GM13976 (cell line): ENCODE measurements around the gene EGR4.
A peak's percentile ranks its signal among the peaks of the same experiment; 100 is the strongest.

Source experiments
- DNase-seq: peaks from one replicate; pipeline ENCODE4 v3.0.0; 2012; ENCODE audit warnings: low spot score
- in situ Hi-C: fragments of 300-500 bp; cut with MboI; formaldehyde crosslinking; loops from one replicate; pipeline ENCODE4 v1.12.0; 2022; ENCODE audit warnings: low sequenced_read_pairs, mixed read lengths, inconsistent platforms; ENCODE audit not compliant: unreplicated experiment
- TF ChIP-seq, protein P1 (sequence below): IDR thresholded peaks from 2 replicates; pipeline ENCODE4 v1.5.1; 2012; ENCODE audit warnings: borderline replicate concordance, mild to moderate bottlenecking; ENCODE audit not compliant: insufficient read depth; ENCODE audit errors: extremely low read depth, missing control alignments, control extremely low read depth

The EGR4 gene

GRCh38 chr2:73297586-73297985 lies 4.2 kb upstream of the EGR4 start:
- DNase-seq, result no peak
- in situ Hi-C loops, result no loop called here
- TF ChIP-seq, protein P1, sequence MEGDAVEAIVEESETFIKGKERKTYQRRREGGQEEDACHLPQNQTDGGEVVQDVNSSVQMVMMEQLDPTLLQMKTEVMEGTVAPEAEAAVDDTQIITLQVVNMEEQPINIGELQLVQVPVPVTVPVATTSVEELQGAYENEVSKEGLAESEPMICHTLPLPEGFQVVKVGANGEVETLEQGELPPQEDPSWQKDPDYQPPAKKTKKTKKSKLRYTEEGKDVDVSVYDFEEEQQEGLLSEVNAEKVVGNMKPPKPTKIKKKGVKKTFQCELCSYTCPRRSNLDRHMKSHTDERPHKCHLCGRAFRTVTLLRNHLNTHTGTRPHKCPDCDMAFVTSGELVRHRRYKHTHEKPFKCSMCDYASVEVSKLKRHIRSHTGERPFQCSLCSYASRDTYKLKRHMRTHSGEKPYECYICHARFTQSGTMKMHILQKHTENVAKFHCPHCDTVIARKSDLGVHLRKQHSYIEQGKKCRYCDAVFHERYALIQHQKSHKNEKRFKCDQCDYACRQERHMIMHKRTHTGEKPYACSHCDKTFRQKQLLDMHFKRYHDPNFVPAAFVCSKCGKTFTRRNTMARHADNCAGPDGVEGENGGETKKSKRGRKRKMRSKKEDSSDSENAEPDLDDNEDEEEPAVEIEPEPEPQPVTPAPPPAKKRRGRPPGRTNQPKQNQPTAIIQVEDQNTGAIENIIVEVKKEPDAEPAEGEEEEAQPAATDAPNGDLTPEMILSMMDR, result no peak

DNA sequence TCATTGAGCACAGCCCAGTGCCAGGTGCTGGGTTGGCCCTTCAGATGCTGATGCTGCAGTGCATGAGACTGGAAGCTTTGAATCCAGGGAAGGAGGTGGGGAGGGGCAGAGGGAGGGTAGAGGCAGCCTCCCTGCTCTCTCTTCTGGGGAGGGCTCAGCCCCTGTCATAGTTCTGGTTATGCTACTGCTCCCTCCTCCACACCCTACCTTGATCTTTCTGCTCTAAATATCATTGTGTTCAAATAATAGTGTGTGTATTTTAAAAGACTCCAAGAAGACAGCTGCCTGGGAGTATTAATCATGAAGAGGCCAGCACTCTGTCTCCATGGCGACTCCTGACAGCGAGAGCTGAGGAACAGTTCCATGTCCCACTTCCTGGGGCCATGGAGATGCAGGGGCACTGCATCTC lies 3.8 kb upstream of the EGR4 start:
- TF ChIP-seq, protein P1, result no peak
- DNase-seq, result no peak
- in situ Hi-C loops, result no loop called here

GRCh38 chr2:73295751-73296400 lies 2.5 kb upstream of the EGR4 start:
- in situ Hi-C loops, result no loop called here
- DNase-seq, result no peak
- TF ChIP-seq, protein P1, result no peak

GRCh38 chr2:73294239-73294638 lies 891 bp upstream of the EGR4 start:
- DNase-seq, result no peak
- TF ChIP-seq, protein P1, result no peak
- in situ Hi-C loops, result no loop called here

GRCh38 chr2:73292906-73293533 lies 328 bp downstream of the EGR4 start:
- DNase-seq, result peak; percentile 41
- in situ Hi-C loops, result no loop called here
- TF ChIP-seq, protein P1, result no peak

DNA sequence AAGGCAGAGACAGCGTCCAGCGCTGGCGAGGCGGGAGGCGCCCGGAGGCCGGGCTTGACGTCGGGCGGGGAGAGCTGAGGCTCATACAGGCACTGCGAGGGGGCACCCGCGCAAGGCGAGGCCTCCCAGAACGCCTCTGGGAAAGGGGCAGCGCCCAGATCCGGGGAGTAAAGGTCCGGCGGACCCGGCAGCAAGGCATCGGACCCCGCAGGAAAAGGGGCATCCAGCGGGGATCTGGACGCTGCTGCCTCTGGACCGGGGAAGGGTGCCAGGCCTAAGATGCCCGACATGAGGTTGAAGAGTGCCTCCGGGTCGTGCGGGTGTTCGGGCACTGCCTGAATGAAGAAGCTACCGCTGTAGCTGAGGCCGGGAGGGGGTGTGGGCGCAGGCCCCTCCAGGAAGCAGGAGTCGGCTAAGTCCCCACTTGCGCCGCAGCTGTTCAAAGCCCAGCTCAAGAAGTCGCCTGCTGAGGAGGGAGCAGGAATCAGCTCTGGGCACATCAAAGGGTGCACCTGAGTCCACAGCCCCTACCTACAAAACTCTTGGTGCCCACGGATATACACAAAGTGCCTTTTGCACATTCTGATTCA lies 937 bp downstream of the EGR4 start:
- peak; percentile 34 for DNase-seq
- in situ Hi-C loops, result no loop called here
- TF ChIP-seq, protein P1, result no peak
